GM18508 (cell line): ENCODE results near the gene ZNF200.
"Not testable (repeated sequence)": the region's sequence is repeated elsewhere in the genome, so short reads cannot be mapped to it uniquely, and the experiment has no call there.

Source experiments
- ATAC-seq: cut with Tn5 transposase; IDR thresholded peaks from one replicate; pipeline ENCODE4 v1.9.1; 2021; ENCODE audit warnings: moderate number of reproducible peaks; ENCODE audit not compliant: insufficient read depth, unreplicated experiment

Gene ZNF200

GRCh38 chr16:3207086-3207953, 27.6 kb downstream of the ZNF200 start:
- ATAC-seq: no peak

GRCh38 chr16:3205939-3206338, 29.0 kb downstream of the ZNF200 start:
- not testable (repeated sequence) for ATAC-seq

GRCh38 chr16:3202903-3203539, 31.9 kb downstream of the ZNF200 start:
- ATAC-seq: no peak

GRCh38 chr16:3198334-3199072, 36.5 kb downstream of the ZNF200 start:
- ATAC-seq: no peak

- not testable (repeated sequence) for ATAC-seq
Measured at GRCh38 chr16:3197694-3198333, 37.1 kb downstream of the ZNF200 start.

- ATAC-seq: no peak
Measured at GRCh38 chr16:3195975-3196374, 39.0 kb downstream of the ZNF200 start.

- no peak for ATAC-seq
Measured at GRCh38 chr16:3194792-3195191, 40.2 kb downstream of the ZNF200 start.

- ATAC-seq: no peak
Measured at GRCh38 chr16:3193221-3194212, 41.4 kb downstream of the ZNF200 start.

GRCh38 chr16:3192476-3193019, 42.4 kb downstream of the ZNF200 start:
- ATAC-seq: no peak

GRCh38 chr16:3190949-3191353, 44.0 kb downstream of the ZNF200 start:
- no peak for ATAC-seq

- ATAC-seq: no peak
Measured at GRCh38 chr16:3189869-3190268, 45.1 kb downstream of the ZNF200 start.

- no peak for ATAC-seq
Measured at GRCh38 chr16:3188925-3189825, 45.8 kb downstream of the ZNF200 start.

- no peak for ATAC-seq
Measured at GRCh38 chr16:3188675-3188924, 46.4 kb downstream of the ZNF200 start.

GRCh38 chr16:3187798-3188674, 46.9 kb downstream of the ZNF200 start, which contains the start of gene OR1F1:
TSS of gene OR1F1 (plus strand) at chr16:3188204.
- ATAC-seq: no peak

GRCh38 chr16:3186946-3187690, 47.8 kb downstream of the ZNF200 start:
- no peak for ATAC-seq

GRCh38 chr16:3183445-3184139, 51.4 kb downstream of the ZNF200 start:
- no peak for ATAC-seq
